Suprapubic skin (tissue), 3 donors: Measurements from ENCODE around the gene SACS.

Experiments used
- CTCF ChIP-seq, 2 donors: fragments of 200-600 bp in 1 of 2; fragments of 450-650 bp in 1 of 2; sonication (generic) in 1 of 2; IDR thresholded peaks; one replicate each; pipeline ENCODE4 v1.5.1; 2016 to 2019; ENCODE audit warnings: antibody characterized with exemption in 2 of 2, mild to moderate bottlenecking in 1 of 2, moderate library complexity in 1 of 2
- POLR2A ChIP-seq, 2 donors: fragments of 450-650 bp; IDR thresholded peaks; one replicate each; pipeline ENCODE4 v1.6.1; 2017; ENCODE audit warnings: antibody characterized with exemption in 2 of 2, mild to moderate bottlenecking in 2 of 2, moderate library complexity in 2 of 2

- TF ChIP-seq CTCF (IDR thresholded peaks at IDR 0.05) (no peak), POLR2A (IDR thresholded peaks at IDR 0.05) (no peak)
These were observed 51.6 kb downstream of the SACS start for GRCh38 chr13:23381866-23382265.
